Nephron (organoid): Measurements from ENCODE around the gene LMBR1.

Source experiments
- H3K27ac Mint-ChIP-seq, 3 experiments: 2 replicates each; pipeline ENCODE4 v1.8.0; 2020; ENCODE audit warnings: mixed read lengths in 3 of 3, mild to moderate bottlenecking in 2 of 3, moderate library complexity in 1 of 3
- H3K27me3 Mint-ChIP-seq: 2 replicates; pipeline ENCODE4 v1.8.0; 2021; ENCODE audit warnings: low read depth, mild to moderate bottlenecking, moderate library complexity, mixed read lengths
- H3K36me3 Mint-ChIP-seq: 2 replicates; pipeline ENCODE4 v1.8.0; 2020; ENCODE audit warnings: low read depth, mixed read lengths
- H3K4me1 Mint-ChIP-seq: 2 replicates; pipeline ENCODE4 v1.8.0; 2020; ENCODE audit warnings: mixed read lengths
- H3K4me3 Mint-ChIP-seq, 3 experiments: 2 replicates each; pipeline ENCODE4 v1.8.0; 2020; ENCODE audit warnings: mild to moderate bottlenecking in 3 of 3, mixed read lengths in 3 of 3, moderate library complexity in 2 of 3
- H3K9me3 Mint-ChIP-seq: 2 replicates; pipeline ENCODE4 v1.8.0; 2020; ENCODE audit warnings: mixed read lengths
- TF ChIP-seq, protein P1 (sequence below), 3 experiments: fragments of 200-600 bp; sonication (generic); IDR thresholded peaks; one replicate each; pipeline ENCODE4 v1.5.0; 2021; ENCODE audit warnings: antibody characterized with exemption in 3 of 3; ENCODE audit not compliant: unreplicated experiment in 3 of 3

Gene LMBR1

GRCh38 chr7:156823435-156823834, 69.5 kb downstream of the LMBR1 start:
- Mint-ChIP-seq H3K9me3 (no peaks in the 10 kb centered on the region), H3K27ac (no peak overlapping the region), H3K27me3 (no peaks in the 10 kb centered on the region), H3K4me1 (no peaks in the 10 kb centered on the region), H3K4me3 (no peak overlapping the region), H3K36me3 (peaks cover 8% of the 10 kb centered on the region)
- TF ChIP-seq, protein P1, sequence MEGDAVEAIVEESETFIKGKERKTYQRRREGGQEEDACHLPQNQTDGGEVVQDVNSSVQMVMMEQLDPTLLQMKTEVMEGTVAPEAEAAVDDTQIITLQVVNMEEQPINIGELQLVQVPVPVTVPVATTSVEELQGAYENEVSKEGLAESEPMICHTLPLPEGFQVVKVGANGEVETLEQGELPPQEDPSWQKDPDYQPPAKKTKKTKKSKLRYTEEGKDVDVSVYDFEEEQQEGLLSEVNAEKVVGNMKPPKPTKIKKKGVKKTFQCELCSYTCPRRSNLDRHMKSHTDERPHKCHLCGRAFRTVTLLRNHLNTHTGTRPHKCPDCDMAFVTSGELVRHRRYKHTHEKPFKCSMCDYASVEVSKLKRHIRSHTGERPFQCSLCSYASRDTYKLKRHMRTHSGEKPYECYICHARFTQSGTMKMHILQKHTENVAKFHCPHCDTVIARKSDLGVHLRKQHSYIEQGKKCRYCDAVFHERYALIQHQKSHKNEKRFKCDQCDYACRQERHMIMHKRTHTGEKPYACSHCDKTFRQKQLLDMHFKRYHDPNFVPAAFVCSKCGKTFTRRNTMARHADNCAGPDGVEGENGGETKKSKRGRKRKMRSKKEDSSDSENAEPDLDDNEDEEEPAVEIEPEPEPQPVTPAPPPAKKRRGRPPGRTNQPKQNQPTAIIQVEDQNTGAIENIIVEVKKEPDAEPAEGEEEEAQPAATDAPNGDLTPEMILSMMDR (IDR thresholded peaks at IDR 0.05; ENCODE audit: unreplicated experiment in 3 of 3): no peak

DNA sequence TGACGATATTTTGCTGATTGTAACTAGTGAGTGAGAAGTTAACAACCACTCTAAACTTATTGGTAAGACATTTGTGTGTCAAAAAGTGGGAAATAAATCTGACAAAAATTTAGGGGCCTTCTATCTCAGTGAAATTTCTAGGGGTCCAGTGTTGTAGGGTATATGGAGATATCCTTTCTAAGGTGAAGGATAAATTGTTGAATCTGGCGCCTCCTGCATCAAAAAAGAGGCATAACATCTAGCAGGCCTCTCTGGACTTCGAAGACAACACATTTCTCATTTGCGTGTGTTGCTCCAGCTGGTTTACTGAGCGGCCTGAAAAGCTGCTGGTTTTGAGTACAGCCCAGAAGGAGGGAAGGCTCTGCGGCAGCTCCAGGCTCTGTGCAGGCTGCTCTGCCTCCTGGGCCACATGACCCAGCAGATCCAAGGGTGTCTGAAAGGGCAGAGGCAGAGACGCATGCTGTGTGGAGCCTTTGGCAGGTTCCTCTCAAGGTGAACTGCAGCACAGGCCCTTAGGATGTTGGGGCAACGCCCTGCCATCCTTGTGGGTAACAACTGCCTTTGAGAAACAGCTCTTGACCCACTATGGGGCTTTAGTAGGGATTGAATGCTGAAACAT, 72.4 kb downstream of the LMBR1 start:
- Mint-ChIP-seq H3K9me3 (no peaks in the 10 kb centered on the region), H3K27me3 (no peaks in the 10 kb centered on the region), H3K27ac (no peak overlapping the region), H3K4me1 (no peaks in the 10 kb centered on the region), H3K36me3 (peaks cover 8% of the 10 kb centered on the region), H3K4me3 (no peak overlapping the region)
- TF ChIP-seq, protein P1 (IDR thresholded peaks at IDR 0.05; ENCODE audit: unreplicated experiment in 3 of 3): peak in 2 of 3 experiments; percentile 14 to 20

GRCh38 chr7:156819733-156820295, 73.2 kb downstream of the LMBR1 start:
- no peaks in the 10 kb centered on the region for H3K27me3 Mint-ChIP-seq
- no peaks in the 10 kb centered on the region for H3K9me3 Mint-ChIP-seq
- H3K27ac Mint-ChIP-seq: no peak overlapping the region
- H3K36me3 Mint-ChIP-seq: peaks cover 8% of the 10 kb centered on the region
- H3K4me3 Mint-ChIP-seq: no peak overlapping the region
- no peaks in the 10 kb centered on the region for H3K4me1 Mint-ChIP-seq
- TF ChIP-seq, protein P1 (IDR thresholded peaks at IDR 0.05; ENCODE audit: unreplicated experiment in 3 of 3): no peak

DNA sequence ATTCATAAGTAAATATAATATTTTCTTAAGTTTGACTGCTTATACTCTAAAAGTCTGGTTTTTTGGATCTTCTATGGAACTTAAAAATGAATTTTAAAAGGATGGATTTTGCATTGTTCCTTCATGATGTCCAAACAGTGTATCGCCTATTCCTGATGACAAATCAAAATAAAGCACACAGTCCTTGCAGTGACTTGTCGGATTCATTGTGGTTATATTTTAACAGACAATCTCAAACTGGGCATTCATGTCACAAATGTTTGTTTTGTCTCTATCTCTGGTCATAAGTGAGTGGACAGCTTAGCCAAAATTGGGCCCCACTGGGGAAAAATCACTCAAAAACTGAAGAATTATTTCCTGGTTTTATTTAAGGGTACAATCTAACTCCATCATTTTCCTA, 74.8 kb downstream of the LMBR1 start:
- Mint-ChIP-seq H3K4me3 (no peak overlapping the region), H3K9me3 (no peaks in the 10 kb centered on the region), H3K27ac (no peak overlapping the region), H3K27me3 (no peaks in the 10 kb centered on the region), H3K36me3 (peaks cover 8% of the 10 kb centered on the region), H3K4me1 (no peaks in the 10 kb centered on the region)
- TF ChIP-seq, protein P1 (IDR thresholded peaks at IDR 0.05; ENCODE audit: unreplicated experiment in 3 of 3): no peak

DNA sequence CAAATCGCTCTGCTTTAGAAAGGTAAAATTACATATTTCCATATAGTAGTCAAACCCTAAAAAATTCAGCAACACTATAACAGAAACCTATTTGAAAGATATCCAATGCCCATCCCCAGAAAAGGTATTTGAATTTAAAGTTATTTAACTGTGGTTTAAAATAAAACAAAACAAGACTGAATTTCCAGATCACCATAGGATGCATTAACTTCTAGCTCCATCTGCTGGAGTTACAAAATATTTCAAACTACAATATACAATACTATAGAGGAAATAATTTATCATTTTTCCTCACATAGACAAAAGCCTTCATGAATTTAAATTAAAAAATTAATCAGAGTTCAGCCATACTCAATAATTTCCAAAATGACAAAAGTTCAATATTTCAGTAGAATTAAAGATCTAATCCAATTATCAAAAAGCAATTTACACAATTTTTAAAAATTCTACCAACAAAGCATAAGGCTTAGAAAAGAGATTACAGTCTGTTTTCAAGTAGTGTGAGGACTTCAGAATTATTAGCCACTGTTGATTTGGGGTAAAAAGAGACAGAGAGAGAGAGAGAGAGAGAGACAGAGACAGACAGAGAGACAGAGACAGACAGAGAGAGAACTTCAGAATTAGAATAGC, 75.9 kb downstream of the LMBR1 start:
- Mint-ChIP-seq H3K27ac (no peak overlapping the region), H3K36me3 (peaks cover 15% of the 10 kb centered on the region), H3K27me3 (no peaks in the 10 kb centered on the region), H3K4me3 (no peak overlapping the region), H3K4me1 (no peaks in the 10 kb centered on the region), H3K9me3 (no peaks in the 10 kb centered on the region)
- TF ChIP-seq, protein P1 (IDR thresholded peaks at IDR 0.05; ENCODE audit: unreplicated experiment in 3 of 3): peak; percentile 46 to 69 (median 46)
